ENCODE measurements around the gene CLEC20A.

Gene CLEC20A

DNA sequence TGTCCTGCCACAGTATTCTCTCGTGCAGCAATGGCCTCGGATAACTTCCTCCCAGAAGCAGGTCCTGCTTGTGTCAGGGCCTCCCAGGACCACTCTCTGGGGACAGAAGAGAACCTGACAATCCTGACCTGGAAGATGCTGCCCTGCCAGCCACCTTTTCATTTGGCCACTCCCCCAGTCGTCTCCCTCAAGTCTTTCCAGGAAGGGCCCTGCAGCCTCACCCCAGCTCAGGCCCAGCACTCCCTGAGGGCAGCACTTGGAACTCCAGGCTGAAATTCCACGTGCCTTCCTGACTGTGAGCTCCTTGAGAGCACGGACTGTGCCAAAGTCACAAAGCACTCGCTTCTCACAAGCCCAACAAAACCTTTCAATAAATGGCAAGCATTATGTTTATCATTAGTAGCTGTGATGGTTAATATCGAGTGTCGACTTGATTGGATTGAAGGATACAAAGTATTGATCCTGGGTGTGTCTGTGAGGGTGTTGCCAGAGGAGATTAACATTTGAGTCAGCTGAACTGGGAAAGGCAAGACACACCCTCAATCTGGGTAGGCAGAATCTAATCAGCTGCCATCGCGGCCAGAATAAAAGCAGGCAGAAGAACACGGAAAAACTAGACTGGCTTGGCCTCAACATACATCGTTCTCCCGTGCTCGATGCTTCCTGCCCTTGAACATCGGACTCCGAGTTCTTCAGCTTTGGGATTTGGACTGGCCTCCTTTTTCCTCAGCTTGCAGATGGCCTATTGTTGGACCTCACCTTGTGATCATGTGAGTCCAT, 2.3 kb upstream of the CLEC20A start:
- Mint-ChIP-seq H3K4me1 (no peaks in the 10 kb centered on the region), H3K36me3 (ENCODE audit: low read depth) (no peaks in the 10 kb centered on the region), H3K4me3 (no peak overlapping the region), H3K27ac (no peak overlapping the region), H3K9me3 (no peaks in the 10 kb centered on the region), H3K27me3 (peaks cover 7% of the 10 kb centered on the region)
- DNase-seq (no peak), ATAC-seq (no peak)

DNA sequence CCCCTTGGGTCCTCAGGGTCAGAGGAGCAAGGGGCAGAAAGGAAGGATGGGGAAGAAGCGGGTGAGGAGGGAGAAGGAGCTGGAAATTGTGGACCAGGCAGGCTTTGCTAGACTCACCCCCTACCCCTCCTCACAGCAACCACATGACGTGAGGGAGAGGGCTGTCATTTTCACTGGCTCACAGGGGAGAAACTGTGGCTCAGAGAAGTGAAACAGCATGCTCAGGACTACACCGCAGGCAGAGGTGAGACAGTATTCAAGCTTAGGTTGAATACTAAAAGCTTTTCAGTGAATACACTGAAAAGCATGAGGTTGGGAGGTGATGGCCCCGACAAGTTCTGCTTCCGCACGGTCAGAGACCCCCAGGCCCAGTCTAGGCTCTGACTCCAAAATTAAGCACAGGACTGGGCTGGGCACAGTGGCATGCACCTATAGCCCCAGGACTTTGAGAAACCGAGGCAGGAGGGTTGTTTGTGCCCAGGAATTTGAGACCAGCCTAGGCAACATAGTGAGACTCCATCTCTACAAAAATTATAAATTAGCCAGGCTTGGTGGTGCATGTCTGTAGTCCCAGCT, 1.2 kb upstream of the CLEC20A start:
- Mint-ChIP-seq H3K27me3 (peaks cover 4% of the 10 kb centered on the region), H3K9me3 (no peaks in the 10 kb centered on the region), H3K36me3 (ENCODE audit: low read depth) (no peaks in the 10 kb centered on the region), H3K4me3 (no peak overlapping the region), H3K27ac (no peak overlapping the region), H3K4me1 (no peaks in the 10 kb centered on the region)
- DNase-seq: no peak
- no peak for ATAC-seq

GRCh38 chr1:178495741-178496409, 889 bp downstream of the CLEC20A start:
- no peaks in the 10 kb centered on the region for H3K27me3 Mint-ChIP-seq
- H3K36me3 Mint-ChIP-seq (ENCODE audit: low read depth): no peaks in the 10 kb centered on the region
- no peaks in the 10 kb centered on the region for H3K4me1 Mint-ChIP-seq
- no peak overlapping the region for H3K4me3 Mint-ChIP-seq
- H3K9me3 Mint-ChIP-seq: no peaks in the 10 kb centered on the region
- ATAC-seq: no peak
- DNase-seq: no peak
- no peak overlapping the region for H3K27ac Mint-ChIP-seq

DNA sequence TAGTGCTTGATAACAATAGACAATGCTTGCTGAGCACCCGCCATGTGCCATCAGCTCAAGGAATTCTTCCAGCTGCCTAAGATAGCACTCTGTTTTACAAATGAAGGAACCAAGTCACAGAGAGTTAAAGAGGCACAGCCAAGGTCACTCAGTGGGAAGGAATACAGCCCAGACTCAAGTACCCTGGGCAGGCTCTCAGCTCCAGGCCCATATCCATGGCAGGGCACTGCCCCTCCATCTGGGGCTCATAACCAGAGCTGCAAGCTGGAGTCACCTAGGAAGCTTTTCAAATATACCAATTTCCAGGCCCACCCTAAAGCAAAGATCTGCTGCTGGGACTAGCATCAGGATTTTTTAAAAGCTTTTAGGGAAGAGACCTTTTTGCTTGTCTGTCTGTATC, 1.6 kb downstream of the CLEC20A start:
- Mint-ChIP-seq H3K27ac (no peak overlapping the region), H3K27me3 (no peaks in the 10 kb centered on the region), H3K36me3 (ENCODE audit: low read depth) (no peaks in the 10 kb centered on the region), H3K4me3 (no peak overlapping the region), H3K4me1 (no peaks in the 10 kb centered on the region), H3K9me3 (no peaks in the 10 kb centered on the region)
- ATAC-seq (no peak), DNase-seq (no peak)

- Mint-ChIP-seq H3K4me3 (no peak overlapping the region), H3K9me3 (no peaks in the 10 kb centered on the region), H3K27me3 (no peaks in the 10 kb centered on the region), H3K27ac (no peak overlapping the region), H3K4me1 (no peaks in the 10 kb centered on the region), H3K36me3 (ENCODE audit: low read depth) (no peaks in the 10 kb centered on the region)
- no peak for DNase-seq
- no peak for ATAC-seq
Observed at GRCh38 chr1:178494569-178494971, 2.2 kb downstream of the CLEC20A start.

GRCh38 chr1:178493301-178493741, 3.4 kb downstream of the CLEC20A start:
- Mint-ChIP-seq H3K27me3 (no peaks in the 10 kb centered on the region), H3K27ac (no peak overlapping the region), H3K9me3 (no peaks in the 10 kb centered on the region), H3K4me3 (no peak overlapping the region), H3K36me3 (ENCODE audit: low read depth) (no peaks in the 10 kb centered on the region), H3K4me1 (no peaks in the 10 kb centered on the region)
- no peak for DNase-seq
- ATAC-seq: no peak

DNA sequence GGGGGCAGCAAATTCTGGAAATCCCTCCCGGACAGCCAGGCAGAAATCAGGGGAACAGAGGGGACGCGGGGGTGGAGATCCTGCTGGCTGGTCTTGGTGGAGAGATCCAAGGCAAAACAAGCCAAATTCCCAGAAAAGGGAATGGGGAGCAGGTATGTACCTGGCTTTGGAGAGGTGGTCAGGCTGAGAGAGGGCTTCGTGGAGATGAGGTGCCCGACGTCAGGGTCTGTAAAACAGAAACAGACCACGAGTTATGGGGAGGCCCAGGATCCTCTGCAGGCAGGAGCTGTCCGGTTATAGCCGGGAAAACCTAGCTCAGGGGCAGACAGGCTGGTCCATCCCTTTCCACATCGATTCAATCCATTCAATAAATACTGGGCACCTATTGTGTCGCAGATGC, 4.4 kb downstream of the CLEC20A start:
- Mint-ChIP-seq H3K27me3 (no peaks in the 10 kb centered on the region), H3K9me3 (no peaks in the 10 kb centered on the region), H3K4me1 (no peaks in the 10 kb centered on the region), H3K36me3 (ENCODE audit: low read depth) (no peaks in the 10 kb centered on the region), H3K27ac (no peak overlapping the region), H3K4me3 (no peak overlapping the region)
- no peak for DNase-seq
- no peak for ATAC-seq

DNA sequence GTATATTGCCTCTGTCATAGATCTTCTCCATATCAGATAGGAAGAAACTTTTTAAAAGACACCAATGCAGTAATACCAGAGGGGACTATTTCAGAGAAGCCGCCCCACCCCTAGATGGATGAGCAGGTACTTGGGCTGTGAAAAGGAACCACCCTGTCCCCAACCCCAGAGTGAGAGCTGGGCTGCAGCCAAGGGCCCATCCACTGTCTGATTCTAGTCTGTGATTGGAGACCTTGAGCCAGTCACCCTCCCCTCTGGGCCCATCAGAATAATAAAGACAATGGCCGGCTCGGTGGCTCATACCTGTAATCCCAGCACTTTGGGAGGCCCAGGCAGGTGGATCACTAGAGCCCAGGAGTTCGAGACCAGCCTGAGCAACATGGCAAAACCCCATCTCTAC, 5.0 kb downstream of the CLEC20A start:
- DNase-seq (no peak), ATAC-seq (no peak)
- H3K36me3 Mint-ChIP-seq (ENCODE audit: low read depth): no peaks in the 10 kb centered on the region
- H3K27me3 Mint-ChIP-seq: no peaks in the 10 kb centered on the region
- no peak overlapping the region for H3K4me3 Mint-ChIP-seq
- H3K9me3 Mint-ChIP-seq: no peaks in the 10 kb centered on the region
- no peaks in the 10 kb centered on the region for H3K4me1 Mint-ChIP-seq
- no peak overlapping the region for H3K27ac Mint-ChIP-seq

- no peak for DNase-seq
- no peak for ATAC-seq
- no peak overlapping the region for H3K27ac Mint-ChIP-seq
- no peaks in the 10 kb centered on the region for H3K27me3 Mint-ChIP-seq
- no peaks in the 10 kb centered on the region for H3K4me1 Mint-ChIP-seq
- H3K9me3 Mint-ChIP-seq: no peaks in the 10 kb centered on the region
- no peak overlapping the region for H3K4me3 Mint-ChIP-seq
- H3K36me3 Mint-ChIP-seq (ENCODE audit: low read depth): no peaks in the 10 kb centered on the region
Observed at GRCh38 chr1:178490967-178491366, 5.8 kb downstream of the CLEC20A start.

DNA sequence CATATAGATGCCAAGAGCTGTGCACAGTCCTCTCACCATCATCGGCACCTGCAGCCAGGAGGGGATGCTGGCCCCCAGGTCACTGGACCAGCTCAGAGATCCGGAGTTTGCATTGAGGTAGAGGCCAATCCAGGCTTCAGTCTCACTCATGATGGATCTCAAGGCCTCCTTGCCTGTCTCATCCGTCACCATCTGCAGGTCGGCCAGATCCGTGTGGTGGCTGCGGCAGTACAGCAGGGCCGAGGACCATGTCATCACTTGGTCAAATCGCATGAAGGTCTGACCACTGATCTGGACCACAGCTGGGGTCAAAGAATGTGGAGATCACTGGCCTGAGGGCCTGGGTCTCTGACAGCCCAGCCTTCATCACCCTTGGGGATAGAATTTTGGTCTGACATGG, 6.6 kb downstream of the CLEC20A start:
- Mint-ChIP-seq H3K36me3 (ENCODE audit: low read depth) (no peaks in the 10 kb centered on the region), H3K4me3 (no peak overlapping the region), H3K27me3 (no peaks in the 10 kb centered on the region), H3K27ac (no peak overlapping the region), H3K9me3 (no peaks in the 10 kb centered on the region), H3K4me1 (peaks cover 5% of the 10 kb centered on the region)
- DNase-seq (no peak), ATAC-seq (no peak)

GRCh38 chr1:178489399-178489798, 7.4 kb downstream of the CLEC20A start:
- Mint-ChIP-seq H3K27me3 (no peaks in the 10 kb centered on the region), H3K9me3 (no peaks in the 10 kb centered on the region), H3K4me3 (no peak overlapping the region), H3K4me1 (peaks cover 5% of the 10 kb centered on the region), H3K36me3 (ENCODE audit: low read depth) (no peaks in the 10 kb centered on the region), H3K27ac (no peak overlapping the region)
- no peak for ATAC-seq
- no peak for DNase-seq

DNA sequence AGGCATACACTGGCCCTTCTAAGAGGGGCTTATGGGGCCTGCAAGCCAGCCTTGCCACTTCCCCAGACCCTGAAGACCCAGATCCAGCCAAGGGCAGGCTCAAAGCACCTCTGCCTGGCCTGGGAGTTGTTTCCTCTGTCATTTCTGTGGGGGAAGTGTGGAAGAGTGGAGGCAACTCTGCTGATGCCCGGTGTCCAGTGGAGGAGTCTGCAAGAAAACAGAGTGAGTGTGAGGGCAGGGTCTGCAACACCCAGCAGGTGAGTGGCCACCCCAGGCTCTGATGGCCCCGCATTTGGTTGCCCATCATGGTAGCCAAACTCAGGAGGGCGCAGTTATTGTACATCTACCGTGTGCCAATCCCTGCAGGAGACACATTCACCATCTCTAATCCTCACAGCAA, 8.4 kb downstream of the CLEC20A start:
- H3K9me3 Mint-ChIP-seq: no peaks in the 10 kb centered on the region
- H3K4me1 Mint-ChIP-seq: peaks cover 5% of the 10 kb centered on the region
- ATAC-seq (no peak), DNase-seq (no peak)
- H3K27ac Mint-ChIP-seq: no peak overlapping the region
- H3K27me3 Mint-ChIP-seq: no peaks in the 10 kb centered on the region
- no peak overlapping the region for H3K4me3 Mint-ChIP-seq
- no peaks in the 10 kb centered on the region for H3K36me3 Mint-ChIP-seq (ENCODE audit: low read depth)

DNA sequence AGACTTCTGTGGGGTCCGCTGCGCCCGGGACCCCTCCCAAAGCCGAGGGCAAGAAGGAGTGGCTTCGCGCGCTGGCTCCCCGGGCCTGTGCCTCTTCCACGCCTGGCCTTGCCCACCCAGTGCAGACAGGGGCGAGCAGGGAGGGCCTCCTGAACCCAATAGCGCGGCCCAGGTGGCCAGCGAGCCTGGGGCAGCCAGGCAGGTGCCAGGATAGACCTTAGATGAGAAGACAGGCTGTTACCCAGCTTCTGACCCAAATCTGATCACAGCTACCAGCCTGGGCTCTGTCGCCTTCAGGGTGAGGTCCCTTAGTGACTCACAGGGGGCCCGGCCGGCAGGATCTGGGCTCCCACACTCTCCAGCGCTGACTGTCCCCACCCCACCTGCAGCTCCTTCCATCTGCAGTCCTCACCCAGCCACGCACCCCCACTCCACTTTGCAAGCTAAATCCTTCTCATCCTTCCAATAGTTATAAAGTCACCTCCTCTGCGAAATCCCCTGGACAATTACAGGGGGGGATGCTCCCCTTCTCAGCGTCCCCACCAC, 9.6 kb downstream of the CLEC20A start:
- Mint-ChIP-seq H3K9me3 (no peaks in the 10 kb centered on the region), H3K4me1 (peaks cover 5% of the 10 kb centered on the region), H3K36me3 (ENCODE audit: low read depth) (no peaks in the 10 kb centered on the region), H3K27ac (no peak overlapping the region), H3K4me3 (no peak overlapping the region), H3K27me3 (no peaks in the 10 kb centered on the region)
- no peak for ATAC-seq
- DNase-seq: no peak

- no peaks in the 10 kb centered on the region for H3K9me3 Mint-ChIP-seq
- H3K27ac Mint-ChIP-seq: no peak overlapping the region
- ATAC-seq (no peak), DNase-seq (no peak)
- H3K4me1 Mint-ChIP-seq: peaks cover 5% of the 10 kb centered on the region
- no peaks in the 10 kb centered on the region for H3K27me3 Mint-ChIP-seq
- H3K4me3 Mint-ChIP-seq: no peak overlapping the region
- H3K36me3 Mint-ChIP-seq (ENCODE audit: low read depth): no peaks in the 10 kb centered on the region
Observed at GRCh38 chr1:178486100-178487069, 10.4 kb downstream of the CLEC20A start.

Measured in activated naive CD8-positive, alpha-beta T cell treated with anti-CD3 and anti-CD28 coated beads, Interleukin-2, amount 50 U/mL, for 24 hours (primary cell).